PC-9 (cell line): ENCODE measurements around the gene NPR1.

Experiments
- CTCF ChIP-seq: fragments of 200-600 bp; sonication (generic); conservative IDR thresholded peaks from 2 replicates; pipeline ENCODE4 v1.6.1; 2017; ENCODE audit warnings: mixed run types, antibody characterized with exemption, mild to moderate bottlenecking, moderate library complexity
- EZH2 ChIP-seq: fragments of 200-600 bp; sonication (generic); IDR thresholded peaks from 2 replicates; pipeline ENCODE4 v1.8.0; 2017; ENCODE audit warnings: antibody characterized with exemption, low read depth

DNA sequence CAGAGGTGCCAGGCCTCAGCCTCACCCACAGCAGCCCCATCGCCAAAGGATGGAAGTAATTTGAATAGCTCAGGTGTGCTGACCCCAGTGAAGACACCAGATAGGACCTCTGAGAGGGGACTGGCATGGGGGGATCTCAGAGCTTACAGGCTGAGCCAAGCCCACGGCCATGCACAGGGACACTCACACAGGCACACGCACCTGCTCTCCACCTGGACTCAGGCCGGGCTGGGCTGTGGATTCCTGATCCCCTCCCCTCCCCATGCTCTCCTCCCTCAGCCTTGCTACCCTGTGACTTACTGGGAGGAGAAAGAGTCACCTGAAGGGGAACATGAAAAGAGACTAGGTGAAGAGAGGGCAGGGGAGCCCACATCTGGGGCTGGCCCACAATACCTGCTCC lies 15.0 kb downstream of the NPR1 start:
- no peak for TF ChIP-seq CTCF
- TF ChIP-seq EZH2, result no peak
